AG08395 (cell line): ENCODE measurements around the gene NBPF15.
A peak's percentile ranks its signal among the peaks of the same experiment; 100 is the strongest.
"Not testable (repeated sequence)": the region's sequence is repeated elsewhere in the genome, so short reads cannot be mapped to it uniquely, and the experiment has no call there.

Experiments used
- DNase-seq: peaks from one replicate; pipeline ENCODE4 v3.0.0; 2012; ENCODE audit warnings: mixed read lengths, low spot score

Gene NBPF15, protein sequence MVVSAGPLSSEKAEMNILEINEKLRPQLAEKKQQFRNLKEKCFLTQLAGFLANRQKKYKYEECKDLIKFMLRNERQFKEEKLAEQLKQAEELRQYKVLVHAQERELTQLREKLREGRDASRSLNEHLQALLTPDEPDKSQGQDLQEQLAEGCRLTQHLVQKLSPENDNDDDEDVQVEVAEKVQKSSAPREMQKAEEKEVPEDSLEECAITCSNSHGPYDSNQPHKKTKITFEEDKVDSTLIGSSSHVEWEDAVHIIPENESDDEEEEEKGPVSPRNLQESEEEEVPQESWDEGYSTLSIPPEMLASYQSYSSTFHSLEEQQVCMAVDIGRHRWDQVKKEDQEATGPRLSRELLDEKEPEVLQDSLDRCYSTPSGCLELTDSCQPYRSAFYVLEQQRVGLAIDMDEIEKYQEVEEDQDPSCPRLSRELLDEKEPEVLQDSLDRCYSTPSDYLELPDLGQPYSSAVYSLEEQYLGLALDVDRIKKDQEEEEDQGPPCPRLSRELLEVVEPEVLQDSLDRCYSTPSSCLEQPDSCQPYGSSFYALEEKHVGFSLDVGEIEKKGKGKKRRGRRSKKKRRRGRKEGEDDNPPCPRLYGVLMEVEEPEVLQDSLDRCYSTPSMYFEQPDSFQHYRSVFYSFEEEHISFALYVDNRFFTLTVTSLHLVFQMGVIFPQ

DNA sequence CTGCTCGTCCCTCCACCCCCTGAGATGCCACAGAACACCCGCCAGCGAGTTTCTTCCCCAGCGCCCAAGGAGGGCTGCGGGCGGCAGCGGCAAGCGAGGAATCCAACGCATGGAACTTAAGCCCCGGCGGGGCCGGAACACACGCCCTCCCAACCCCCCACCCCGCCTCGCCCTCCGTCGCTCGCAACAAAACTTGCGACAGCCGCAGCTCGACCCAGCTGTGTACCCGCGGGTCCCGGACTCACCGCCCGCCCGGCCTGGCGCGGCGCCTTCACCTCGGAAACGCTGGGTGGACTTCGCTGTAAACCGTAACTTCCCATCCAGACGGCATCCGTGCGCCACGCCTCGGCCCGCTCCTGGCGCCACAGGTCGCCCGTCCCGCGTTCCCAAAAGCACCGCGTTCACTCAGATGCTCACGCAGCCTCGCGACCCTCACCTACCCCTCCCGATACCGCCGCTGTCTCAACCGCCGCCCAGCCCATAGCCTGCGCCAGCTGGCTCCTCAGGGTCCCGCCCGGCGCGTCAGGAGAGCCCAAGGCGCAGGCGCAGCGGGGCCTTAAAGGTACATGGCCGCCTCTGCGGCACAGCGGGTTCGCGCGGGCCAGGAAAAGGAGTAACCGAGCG is at the start of gene NBPF15:
NBPF15 (minus strand) TSS at position 534 of the 624 bp plus-strand sequence. CDS start 21,666 bp downstream, outside the sequence.
- not testable (repeated sequence) for DNase-seq

DNA sequence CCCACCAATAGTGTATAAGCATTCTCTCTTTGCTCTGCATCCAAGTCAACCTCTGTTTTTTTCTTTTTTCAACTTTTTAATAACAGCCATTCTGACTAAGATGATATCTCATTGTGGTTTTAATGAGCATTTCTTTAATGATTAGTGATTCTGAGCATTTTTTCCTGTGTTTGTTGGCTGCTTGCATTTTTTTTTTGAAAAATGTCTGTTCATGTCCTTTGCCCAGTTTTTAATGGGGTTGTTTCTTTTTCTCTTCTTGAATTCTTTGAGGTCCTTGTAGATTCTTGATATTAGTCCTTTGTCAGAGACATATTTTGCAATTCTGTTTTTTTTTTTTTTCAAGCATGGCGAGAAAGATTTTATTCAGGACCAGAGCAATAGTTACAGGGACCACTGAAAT is 35.0 kb upstream of the NBPF15 start:
- not testable (repeated sequence) for DNase-seq

DNA sequence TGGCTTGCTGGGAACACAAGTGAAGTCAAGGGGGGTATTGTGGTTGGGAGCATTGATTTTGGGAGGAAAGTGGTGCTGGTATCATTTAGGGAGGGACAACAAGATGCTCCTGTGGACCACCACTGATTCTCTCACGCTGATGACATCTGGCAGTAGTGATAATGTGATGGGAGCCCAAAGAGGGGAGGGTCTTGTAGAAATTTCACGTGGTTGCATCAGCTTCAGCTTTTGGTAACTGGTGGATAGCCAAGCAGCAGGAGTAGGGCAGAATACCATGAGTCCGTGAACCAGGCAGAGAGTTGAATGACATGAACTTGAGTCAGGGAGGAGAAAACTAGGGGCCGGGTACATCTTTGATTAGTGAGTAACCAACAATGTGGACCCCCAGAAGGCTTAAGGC is 32.7 kb upstream of the NBPF15 start:
- DNase-seq, result not testable (repeated sequence)

DNA sequence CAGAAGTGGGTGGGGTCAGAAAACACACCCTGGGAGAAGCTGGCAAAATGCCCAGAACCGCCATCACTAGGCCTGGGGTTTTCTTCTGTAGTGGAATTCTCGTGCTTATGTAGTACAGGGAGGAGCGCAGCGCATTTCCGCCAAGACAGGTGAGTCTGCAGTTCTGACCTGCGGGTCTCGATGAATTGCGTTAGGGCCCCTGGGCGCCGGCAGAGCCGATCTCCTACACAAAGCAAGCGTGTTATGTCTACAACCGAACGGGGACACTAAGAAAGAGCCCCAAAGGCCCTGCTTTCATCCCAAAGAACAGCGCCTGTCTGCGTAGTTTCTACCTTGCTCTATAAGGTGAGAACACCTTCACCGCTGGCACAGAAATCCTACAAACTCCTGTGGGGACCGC is 28.9 kb upstream of the NBPF15 start:
- DNase-seq, result not testable (repeated sequence)

DNA sequence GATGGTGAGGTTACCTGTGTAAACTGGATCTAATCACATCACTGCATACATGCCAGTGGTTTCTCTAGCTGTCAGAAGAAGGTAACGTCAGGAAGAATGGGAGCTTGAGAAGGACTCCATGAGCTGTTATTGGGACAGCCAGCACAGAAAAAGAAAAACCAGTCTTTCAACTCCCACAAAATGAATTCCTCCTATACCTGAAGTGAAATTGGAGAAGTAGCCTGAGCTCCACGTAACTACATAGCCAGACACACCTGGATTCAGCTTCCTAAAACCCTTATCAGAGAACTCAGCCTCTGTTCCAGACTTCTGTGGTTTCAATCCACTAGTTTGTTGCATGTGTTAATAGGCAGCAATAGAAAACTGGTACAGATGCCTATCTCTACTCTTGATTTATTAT is 25.5 kb upstream of the NBPF15 start:
- peak; percentile 1 for DNase-seq

DNA sequence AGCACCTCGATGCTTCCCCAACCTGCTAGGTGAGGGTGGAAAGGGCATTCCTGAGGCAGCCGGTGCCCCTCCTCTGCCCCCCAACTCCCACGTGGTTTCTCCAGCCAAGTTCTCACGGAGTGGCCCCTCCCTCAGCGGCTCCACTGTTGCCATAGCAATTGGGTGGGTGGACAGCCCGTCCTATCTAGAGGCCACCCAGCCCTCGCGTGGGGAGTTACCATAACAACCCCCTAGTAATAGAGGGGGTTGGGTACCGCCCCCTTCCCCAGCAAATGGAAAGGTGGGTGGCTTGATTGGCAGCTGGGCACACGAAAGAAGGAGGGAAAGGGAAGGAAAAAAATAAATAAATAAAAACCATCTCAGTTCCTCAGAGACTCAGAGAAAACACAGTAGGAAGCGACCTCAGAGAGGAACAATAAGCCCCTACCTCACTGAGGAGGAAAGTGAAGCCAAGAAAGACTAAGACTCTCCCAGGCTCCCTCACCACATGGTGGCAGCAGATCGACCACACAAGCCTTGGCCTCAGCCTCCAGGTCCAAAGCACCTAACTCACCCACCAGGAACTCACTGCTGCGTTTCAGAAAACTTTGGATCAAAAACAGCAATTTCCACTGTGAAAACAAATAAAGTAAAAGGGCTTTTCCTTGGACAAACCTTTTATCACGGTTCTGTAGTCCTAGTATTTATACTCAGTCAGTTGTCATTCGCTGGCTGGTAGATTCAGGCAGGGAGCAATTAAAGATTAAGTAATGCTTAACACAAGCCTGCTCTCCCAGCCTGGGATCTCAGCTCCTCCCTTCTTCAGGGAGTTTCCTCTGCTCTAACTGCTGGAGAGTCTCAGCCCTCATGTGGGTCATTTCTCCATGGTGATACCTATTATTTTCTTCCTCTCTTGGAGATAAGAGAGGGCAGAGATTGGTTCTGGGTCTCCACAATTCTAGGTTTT is 23.9 kb upstream of the NBPF15 start:
- not testable (repeated sequence) for DNase-seq

DNA sequence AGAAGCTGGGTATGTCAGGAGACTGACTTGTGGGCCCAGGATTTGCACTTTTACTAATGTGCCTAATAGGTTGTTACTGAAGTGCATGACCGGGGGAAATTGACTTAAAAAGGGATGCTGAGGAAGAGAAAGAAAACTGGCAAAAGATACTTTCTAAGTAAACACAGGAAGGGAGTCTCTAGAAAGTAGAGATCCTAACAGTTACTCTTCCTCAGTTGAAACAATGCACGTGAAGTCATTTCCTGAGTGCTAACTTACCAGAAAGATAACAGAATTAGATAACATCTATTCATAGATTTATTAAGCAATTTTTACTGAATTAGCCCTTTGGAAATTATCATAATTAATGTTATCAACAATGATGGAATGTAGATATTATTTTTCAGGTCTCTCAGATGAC is 12.4 kb upstream of the NBPF15 start:
- DNase-seq, result not testable (repeated sequence)

DNA sequence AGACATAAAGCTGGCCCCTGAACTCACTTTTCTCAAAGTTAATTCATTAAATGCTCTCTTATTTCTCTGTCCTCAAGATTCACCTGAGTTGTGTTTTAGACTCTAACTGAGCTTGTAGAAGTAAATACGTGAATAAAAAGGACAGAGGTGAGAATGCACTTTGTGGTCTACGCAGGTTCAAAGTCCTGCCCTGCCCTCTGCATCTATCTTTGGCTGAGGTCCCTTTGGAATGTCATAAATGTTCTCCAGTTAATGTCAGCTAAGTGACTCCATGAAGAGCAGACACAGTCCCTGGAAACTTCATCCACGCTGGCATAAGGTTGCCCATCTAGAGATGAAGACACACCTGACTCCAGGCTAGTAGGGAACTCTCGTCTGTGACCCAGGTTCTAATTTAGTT is 10.0 kb upstream of the NBPF15 start:
- DNase-seq, result not testable (repeated sequence)

DNA sequence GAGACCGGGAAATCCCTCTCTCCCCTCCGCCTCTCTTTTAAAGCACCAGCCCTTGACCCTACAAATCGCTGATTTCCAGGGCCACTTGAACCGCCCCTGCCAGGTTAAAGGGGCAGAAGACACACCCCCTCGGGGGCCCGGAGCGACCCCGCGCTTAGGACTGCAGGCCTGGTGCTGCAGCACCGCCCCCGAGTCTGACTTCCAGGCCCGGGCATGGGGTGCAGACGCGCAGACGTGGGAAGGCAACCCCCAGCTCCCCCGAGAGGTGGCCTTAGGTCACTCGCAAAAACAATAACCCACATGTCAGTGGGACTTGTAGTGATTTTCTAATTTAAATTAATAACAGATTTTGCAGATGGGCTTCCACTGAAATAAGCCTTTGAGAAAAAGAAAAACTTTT is 309 bp upstream of the NBPF15 start:
- not testable (repeated sequence) for DNase-seq

DNA sequence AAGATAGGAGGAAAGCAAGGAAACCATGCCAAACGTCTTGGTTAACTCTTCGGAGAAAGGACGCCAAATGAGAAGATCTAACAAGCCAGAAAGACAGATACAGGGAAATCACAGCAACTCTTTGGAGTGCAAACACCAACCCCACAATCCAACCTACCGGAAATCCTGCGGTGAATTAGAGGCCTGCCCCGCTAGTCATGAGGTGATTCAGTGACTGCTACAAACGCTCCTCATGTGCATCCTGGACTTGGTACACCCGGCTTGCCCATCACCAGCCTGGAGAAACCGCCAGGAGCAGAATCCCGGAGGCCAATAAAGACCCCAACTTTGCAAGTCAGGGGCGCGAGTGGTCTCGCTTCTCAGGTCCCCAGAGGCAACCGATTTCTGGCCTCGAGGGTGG is 783 bp downstream of the NBPF15 start:
- DNase-seq, result not testable (repeated sequence)

DNA sequence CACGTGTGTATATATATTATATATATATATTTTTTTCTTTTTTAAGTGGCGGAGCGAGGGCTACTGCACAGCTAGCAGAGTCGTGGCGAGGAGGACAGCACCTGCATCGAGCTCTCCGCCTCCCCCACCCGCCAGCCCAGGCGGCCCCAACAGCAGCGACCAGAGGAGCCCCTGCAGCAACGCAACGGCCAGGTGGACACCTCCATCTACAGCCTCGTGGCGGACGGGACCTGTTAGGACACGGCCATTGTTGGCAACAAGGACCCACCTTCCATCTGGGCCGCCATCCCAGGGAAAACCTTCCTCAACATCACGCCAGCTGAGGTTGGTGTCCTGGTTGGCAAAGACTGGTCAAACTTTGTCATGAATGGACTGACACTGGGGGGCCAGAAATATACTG is 19.1 kb downstream of the NBPF15 start:
- DNase-seq, result not testable (repeated sequence)

DNA sequence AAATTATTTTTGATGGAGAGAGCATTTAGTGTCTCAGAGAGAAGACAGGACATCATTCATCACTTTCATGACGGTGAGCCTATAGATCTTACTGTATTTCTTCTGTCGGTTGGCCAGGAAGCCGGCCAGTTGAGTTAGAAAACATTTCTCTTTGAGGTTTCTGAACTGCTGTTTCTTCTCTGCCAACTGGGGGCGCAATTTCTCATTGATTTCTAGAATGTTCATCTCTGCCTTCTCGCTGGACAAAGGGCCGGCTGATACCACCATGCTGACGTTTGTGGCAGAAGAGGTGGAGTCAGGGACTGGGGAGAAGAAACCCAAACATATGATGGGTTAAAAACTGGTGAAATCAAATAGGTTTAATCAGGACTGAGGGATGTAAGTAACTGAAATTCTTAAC is 21.7 kb downstream of the NBPF15 start:
- not testable (repeated sequence) for DNase-seq

DNA sequence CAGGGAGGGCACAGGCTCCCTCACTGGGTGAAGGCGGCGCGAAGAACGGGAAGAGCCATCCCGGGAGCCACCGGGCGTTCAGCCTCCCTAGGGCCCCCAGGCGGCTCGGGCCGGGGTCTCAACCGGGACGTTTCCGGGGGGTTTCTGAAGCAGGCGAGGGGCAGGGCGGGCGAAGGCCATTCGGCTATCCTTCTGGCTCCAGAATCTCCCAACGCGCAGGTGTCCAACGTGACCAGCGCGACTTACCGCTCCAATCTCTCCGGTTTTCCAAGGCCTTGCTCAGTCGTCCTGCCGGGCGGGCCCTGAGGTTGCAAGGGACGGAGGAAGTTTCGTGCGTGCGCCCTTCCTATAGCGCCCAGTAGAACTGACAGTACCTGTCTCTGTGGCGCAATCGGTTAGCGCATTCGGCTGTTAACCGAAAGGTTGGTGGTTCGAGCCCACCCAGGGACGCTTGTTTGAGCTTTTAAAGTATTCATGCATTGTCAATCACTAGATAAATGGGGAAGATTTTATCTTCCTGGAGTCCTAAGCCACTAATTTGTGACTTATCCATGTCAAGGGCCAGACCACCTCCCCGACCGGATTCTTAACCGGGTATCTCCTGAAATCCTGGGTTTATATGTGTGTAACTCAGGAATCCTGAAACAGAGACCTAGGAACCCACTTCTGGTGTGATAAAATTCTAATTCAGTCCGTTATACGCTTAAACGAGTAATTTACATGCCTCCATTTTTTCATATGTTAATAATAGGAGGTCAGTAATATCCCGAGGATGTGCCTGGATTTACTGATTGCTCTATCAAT is 42.4 kb downstream of the NBPF15 start:
- DNase-seq, result not testable (repeated sequence)

DNA sequence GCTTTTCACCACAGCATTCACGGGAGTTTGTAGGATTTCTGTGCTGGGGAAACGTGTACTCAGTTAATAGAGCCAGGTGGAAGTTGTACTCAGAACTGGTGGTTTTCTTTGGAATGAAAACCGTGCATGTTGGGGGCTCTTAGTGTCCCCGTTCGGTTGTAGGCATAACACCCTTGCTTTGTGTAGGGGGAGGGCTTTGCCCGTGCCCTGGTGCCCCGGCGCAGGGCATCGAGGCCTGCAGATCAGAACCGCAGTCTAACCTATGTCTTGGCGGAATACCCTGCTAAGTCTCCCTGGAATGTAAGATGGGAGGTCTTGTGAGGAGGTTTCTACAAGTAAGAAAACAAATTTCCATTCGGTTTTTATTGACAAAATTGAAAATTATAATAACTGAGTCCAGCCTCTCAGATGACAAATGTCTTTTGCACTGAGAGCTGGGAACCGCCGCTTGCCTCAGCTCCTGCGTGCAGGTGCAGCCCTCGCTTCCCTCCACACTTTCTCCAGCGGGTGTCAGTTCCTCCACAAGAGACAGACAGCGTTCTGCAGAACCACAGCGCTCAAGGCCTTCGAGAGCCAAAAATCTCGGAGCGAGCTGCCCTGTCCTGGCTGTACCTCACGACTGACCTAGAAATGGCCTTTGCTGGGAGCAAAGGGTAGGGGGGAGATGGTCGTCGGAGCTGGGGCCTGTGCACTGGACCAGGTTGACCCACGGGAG is 47.9 kb downstream of the NBPF15 start:
- DNase-seq, result not testable (repeated sequence)

DNA sequence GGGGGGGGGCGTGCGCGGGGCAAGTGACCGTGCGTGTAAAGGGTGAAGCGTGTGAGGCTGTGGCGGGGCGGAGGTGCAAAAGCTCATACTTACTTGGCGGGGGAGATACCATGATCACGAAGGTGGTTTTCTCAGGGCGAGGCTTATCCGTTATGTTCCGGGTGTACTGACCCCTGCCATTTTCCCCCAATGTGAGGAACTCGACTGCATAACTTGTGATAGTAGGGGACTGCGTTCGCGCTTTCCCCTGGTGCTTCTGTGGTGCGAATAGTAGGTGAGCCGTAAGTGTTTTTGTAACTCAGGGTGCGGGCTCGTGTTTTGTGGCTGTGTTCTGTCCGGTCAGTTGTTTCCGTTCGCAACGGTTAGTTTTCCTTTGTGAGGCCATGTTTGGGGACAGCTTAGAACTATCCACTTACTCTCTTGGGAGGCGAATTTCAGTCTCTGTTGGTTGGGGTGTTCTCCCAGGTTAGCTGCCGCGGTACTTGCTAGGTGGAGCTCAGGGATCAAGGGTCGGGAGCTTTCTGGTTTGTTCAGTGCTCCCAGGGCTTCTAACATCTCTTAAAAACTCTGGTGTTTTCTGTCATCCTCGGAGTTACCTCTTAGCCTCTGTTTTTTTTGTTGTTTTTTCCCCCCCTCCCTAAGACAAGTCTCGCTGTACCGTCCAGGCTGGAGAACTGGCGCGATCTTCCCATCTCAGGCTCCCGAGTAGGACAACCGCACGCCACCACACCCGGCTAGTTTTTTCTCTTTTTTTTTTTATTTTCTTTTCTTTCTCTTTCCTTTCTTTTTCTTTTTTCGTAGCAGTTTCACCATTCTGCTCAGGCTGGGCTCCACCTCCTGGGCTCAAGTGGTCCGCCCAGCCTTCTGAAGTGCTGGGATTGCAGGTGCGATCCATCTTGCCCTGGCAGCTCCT is 48.7 kb downstream of the NBPF15 start:
- DNase-seq, result peak; percentile 71

DNA sequence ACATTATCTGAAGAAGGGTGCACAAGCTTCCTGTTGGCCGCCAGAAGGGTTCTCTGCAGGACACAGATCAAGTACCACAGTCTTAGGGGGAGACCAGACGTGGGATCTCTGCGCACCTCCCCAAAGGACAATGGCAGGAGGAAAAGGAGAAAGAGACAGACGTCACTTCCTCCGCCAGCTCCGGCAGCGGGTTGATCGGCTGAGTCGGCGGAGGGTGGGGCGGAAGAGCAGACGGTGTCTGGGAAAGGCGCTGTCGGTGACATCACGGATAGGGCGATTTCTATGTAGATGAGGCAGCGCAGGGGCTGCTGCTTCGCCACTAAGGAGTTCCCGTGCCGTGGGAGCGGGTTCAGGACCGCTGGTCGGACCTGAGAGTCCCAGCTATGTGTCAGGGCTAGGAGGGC is 49.4 kb downstream of the NBPF15 start:
- DNase-seq, result not testable (repeated sequence)

DNA sequence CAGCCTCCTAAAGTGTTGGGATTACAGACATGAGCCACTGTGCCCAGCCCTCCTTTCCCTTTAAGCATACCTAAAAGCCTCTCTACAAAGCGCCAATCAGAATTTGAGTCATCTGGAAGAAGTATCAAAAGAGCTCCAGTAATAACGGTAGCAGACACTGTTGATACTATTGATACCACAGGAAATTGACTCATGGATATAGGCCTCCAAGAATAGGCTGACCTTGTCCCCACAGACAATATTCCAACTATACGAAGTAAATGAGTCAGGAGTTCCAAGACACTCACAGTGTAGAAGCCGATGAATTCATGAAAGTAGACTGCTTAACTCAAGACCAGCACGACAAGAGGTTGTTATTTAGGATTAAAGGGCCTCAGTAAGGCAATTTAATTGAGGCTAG is 58.7 kb downstream of the NBPF15 start:
- DNase-seq, result not testable (repeated sequence)

DNA sequence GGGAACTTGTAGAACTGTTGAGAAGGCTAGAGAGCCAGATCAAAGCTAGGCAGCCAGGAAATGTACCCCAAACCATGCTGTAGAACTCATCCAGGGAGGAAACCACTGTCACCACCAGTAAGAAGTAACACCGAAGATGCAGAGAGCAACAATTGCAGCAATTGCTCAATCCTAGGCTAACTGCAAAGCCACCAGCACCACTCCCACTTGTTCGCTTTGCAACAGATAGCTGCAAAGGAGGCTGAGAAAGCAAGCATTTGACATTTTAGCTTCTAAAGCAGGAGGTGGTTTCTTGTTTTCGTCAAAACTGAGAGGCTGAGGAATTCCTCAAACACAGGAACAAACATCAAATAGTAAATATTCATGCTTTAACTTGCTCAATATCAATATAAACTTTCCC is 89.8 kb downstream of the NBPF15 start:
- not testable (repeated sequence) for DNase-seq
